SH-SY5Y (cell line): ENCODE measurements around the gene NIPAL1.

Source experiments
- GATA2 ChIP-seq: IDR thresholded peaks from 2 replicates; pipeline ENCODE4 v1.6.1; 2011; ENCODE audit warnings: mild to moderate bottlenecking, low read depth, low read length
- GATA3 ChIP-seq: IDR thresholded peaks from 2 replicates; pipeline ENCODE4 v1.6.1; 2011; ENCODE audit warnings: low read depth, mild to moderate bottlenecking, low read length, moderate library complexity

NIPAL1 gene

DNA sequence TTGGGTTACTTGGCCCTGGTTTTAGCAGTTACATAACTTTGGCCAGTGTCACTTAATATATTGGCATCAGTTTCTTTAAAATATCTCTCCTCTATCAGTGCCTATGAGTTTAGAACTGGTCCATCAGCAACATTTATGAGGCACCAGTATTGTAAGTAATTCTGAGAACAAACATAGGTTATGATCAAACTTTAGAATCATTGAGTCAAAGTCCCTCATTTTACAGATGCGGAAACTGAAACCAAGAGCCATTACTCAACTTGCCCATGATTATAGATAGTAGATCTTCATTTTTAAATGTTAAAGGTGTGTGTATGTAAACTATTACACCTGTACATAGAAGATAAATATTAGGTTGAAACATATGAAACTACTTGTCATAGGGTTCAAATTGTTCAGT is 4.5 kb downstream of the NIPAL1 start:
- no peak for TF ChIP-seq GATA2

DNA sequence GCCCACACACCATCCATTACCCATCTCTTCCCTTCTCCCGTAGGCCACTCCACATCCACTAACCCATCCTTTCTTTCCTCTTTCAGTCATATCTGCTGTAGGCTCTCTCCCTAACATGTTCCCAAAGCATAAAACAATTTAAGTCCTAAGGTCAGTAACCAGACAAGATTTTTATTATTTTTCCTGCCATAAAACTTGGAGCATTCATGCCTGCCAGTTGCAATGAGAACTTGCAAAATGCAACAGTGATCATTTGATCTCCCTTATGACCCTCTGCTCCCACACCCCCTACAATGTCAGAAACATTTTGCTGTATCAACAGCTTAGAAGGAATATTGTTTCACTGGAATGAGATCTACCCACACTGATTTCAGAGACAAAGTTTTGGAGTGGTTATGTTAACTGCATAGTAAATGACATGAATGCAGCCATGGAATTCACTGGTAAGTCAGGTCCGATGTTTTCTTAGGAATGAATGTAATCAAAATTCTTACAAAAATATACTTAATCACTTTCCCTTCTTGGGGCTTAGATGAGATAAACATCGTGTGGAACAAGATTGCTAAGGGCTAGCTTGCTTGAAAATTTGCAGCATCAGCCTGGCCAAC is 5.7 kb downstream of the NIPAL1 start:
- TF ChIP-seq GATA2 (no peak), GATA3 (no peak)

DNA sequence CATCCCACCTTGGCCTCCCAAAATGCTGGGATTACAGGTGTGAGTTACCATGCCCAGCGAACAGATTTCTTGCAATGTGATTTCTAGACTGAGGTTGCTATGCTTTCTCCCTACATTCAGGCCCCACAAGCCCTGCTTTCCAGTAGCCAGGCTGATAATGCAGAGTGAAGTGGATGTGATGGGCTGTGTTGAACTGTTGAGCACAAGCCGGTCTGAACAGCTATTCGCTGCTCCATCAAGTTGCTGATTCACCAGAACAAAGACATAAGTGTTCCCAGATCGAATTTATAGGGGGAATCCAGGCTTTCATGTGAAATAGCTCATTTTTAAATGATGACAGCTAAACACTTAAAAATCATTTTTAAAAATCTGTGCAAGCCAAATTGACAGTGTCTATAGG is 8.0 kb downstream of the NIPAL1 start:
- TF ChIP-seq GATA3 (no peak), GATA2 (no peak)

DNA sequence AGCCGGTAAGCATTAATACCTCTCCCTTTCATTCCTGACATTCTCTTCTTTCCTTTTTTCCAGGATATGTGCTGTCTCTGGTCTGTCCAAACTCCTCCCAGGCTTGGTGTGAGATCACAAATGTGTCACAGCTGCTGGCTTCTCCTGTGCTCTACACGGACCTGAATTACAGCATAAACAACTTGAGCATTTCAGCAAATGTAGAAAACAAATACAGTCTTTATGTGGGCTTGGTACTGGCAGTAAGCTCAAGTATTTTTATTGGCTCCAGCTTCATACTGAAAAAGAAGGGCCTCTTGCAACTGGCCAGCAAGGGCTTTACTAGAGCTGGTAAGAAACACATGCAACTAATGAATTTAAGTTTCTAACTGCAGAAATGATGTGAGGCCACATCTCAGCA is 8.4 kb downstream of the NIPAL1 start:
- TF ChIP-seq GATA3 (no peak), GATA2 (no peak)

DNA sequence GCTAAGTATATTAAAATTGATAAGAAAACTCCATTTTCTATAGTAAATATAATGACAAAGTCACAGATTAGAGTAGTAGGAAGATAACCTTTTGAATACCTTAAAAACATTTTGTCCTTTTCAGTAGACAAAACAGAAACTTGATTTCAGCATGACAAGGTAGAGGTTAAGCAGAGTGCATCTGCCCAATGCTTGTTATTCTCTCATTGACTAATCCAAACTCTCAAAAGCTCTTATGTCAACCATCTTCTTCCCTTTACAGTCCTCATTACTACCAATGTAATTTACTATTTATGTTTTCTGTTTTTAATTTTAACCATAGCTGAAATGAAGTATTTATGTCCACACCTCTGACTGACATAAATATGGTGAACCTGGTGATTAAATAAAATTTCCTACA is 11.1 kb downstream of the NIPAL1 start:
- no peak for TF ChIP-seq GATA3
- no peak for TF ChIP-seq GATA2

DNA sequence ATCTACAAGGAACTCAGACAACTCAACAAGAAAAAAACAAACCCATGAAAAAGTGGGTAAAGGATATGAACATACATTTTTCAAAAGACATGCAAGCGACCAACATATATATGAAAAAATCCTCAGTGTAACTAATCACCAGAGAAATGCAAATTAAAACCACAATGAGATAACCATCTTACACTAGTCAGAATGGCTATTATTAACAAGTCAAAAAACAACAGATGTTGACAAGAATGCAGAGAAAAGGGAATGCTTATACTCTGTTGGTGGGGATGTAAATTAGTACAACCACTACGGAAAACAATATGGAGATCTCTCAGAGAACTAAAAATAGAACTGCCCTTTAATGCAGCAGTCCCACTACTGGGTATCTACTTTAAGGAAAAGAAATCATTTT is 12.1 kb downstream of the NIPAL1 start:
- TF ChIP-seq GATA3 (no peak), GATA2 (no peak)

DNA sequence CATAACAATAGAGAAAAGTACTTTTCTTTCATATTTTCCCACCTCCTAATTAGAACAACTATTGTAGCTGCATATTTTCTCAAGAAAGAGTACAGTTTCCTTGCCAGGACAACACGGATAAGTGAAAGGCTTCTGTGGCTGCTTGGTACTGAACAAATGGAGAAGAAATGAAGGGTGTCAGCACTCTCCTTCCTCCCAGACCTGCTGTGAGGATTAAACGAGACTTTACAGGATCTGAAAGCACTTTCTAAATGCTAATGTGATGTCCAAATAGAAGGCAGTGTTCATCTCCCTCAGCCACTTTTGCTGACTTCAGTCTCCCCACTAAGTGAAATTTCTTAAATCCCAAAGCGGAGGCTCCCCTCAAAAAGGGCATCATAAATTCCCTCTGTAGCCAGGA is 13.9 kb downstream of the NIPAL1 start:
- TF ChIP-seq GATA2 = no peak
- TF ChIP-seq GATA3 = no peak

DNA sequence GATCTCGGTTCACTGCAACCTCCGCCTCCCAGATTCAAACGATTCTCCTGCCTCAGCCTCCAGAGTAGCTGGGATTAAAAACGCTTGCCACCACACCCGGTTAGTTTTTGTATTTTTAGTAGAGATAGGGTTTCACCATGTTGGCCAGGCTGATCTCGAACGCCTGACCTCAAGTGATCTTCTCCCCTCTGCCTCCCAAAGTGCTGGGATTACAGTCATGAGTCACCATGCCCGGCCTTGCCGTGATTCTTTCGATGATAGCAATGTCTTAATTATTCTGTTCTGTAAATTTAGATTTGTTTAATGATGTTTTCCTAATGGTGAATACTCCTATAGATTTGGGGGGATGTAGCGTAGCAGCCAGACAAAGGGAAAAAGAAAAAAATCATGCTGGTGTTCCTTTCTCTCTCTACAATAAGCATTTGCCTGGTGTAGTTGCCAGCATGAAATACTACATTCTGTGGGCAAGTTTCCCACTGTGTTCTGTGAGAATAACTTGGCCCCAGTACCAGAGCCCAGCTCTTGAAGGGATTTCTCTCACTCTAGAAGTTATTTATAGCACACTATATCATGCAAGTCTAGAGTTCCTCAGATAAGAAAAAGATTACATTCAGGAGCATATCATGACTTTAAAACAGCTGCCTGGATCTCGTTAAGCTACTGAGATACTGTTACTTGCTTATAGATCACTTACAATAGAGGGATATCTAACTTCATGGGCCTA is 15.4 kb downstream of the NIPAL1 start:
- TF ChIP-seq GATA3 (no peak), GATA2 (no peak)

DNA sequence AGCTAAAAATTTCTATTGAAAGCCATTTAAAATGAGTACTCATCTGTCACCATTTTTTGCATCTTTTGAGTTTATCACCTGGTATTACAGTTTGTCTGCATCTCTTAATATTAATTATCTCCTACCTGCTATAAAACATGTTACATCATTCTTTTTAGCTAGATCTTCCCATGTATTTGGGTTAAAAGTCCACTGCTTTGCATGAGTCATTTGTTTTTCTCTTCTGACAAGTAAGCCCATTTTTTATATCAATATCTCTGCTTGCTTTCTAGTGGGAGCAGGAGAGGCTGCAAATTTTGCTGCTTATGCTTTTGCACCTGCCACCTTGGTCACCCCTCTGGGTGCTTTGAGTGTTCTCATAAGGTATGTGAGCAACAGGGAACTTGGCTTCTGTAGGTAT is 16.1 kb downstream of the NIPAL1 start:
- TF ChIP-seq GATA3 (no peak), GATA2 (no peak)

DNA sequence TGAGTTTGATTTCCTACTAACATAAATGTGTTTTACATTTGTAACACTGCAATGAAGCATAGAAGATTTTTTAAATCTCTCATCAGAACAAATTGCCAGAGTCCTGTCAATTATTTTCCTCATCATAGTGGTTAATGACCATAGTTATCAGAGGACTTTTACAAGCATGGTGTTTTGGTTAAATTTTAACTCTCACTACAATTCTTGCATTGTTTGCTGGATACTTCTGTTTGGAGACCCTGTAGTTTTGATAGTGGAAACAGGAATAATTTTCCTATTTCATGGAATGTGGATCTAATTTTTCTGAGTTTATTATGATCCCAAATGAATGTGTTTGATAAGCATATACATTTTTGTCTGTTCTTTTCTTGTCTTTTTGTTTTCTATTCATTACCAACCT is 16.8 kb downstream of the NIPAL1 start:
- TF ChIP-seq GATA2 = no peak
- TF ChIP-seq GATA3 = no peak

DNA sequence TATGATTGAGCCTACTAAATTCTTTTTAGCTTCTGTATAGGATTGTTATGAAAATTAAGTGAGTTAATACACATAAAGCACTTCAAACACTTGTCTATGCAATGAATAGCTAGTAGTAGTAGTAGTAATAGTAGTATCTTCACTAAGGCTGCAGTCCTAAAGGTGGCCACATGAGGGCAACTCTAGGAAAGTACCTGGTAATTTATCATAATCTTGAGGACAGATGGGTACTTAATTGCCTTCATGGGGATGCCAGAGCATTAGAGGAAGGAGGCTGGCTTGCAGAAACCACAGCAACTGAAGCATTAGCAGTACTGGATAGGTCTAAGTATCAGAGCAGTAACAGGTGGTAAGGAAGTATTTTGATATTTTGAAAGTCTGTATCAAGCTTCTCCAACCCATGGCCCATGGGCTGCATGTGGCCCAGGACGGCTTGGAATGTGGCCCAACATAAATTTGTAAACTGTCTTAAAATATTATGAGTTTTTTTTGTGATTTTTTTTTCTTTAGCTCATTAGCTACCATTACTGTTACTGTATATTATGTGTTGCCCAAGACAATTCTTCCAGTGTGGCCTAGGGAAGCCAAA is 17.3 kb downstream of the NIPAL1 start:
- TF ChIP-seq GATA2 (no peak), GATA3 (no peak)

DNA sequence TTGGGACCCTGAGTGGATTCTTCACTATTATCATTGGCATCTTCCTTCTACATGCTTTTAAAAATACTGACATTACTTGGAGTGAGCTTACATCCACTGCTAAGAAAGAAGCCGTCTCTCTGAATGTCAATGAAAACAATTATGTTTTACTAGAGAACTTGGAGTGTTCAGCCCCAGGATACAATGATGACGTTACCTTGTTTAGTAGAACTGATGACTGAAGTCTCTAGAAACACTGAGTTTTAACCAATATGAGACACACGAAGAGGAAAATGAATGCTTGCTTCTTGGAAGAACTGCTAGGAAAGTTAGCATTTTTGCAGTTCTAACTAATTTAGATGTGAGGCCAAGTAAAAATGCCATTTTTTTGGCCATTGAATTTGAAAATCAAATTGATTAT is 19.4 kb downstream of the NIPAL1 start:
- no peak for TF ChIP-seq GATA3

DNA sequence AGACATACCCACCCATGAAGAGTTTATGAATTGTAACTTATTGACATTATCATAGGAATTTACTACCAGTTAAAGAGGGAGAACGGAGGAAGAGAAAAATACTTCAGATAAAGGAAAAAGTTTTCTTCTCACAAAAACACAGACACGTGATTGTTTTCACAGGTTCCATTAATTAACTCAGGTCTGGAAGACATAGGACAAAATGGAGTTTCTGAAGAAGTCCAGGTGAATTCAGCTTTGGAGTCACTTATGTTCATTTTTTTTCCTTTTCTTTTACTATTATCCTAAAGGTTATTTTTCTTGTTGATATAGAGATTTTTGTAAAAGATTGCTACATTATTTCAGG is 20.5 kb downstream of the NIPAL1 start:
- no peak for TF ChIP-seq GATA2
- no peak for TF ChIP-seq GATA3

DNA sequence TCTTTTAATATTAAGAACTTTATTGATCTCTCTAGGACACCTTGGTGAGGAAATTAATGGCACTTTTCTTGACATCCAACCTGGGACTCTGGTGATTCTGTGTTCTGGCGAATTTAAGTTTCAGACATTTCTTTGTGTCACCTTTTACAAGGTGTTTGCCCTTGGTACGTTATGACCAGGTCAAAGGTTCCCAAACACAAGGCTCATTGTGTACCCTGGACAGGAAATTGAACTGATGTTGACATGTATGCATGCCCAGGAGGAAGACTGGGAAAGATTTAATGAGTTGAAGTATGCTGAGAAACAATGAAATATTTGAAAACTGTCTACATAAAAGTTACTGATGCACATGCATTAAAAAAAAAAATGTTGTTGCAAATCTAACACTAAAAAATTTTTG is 22.1 kb downstream of the NIPAL1 start:
- no peak for TF ChIP-seq GATA2
- TF ChIP-seq GATA3 = no peak

DNA sequence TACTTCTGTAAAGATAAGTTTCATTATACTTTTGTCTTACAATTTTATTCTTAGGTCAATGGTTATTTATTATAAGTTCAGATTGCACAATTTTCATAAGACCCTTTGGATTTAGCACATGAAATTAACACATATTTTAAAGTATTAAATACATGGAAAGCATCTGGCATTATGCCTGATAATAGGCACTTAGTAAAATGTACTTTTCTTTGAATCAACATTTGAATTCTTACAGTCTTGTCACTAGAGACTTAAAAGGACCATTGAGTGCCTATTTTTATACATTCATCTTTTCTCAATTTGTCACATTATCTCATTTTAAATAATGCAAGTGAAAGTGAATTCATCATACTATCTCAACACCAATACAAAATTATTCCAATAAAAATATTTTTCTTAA is 23.0 kb downstream of the NIPAL1 start:
- TF ChIP-seq GATA3 (no peak), GATA2 (no peak)
